Endothelial cell of umbilical vein (primary cell): ENCODE results near the gene BRINP2.

Source experiments
- CTCF ChIP-seq, 2 donors: IDR thresholded peaks; 1 replicate in 1 of 2; 2 replicates in 1 of 2; pipeline ENCODE4 v1.5.1; 2011; ENCODE audit warnings: low read length in 2 of 2, mild to moderate bottlenecking in 2 of 2, moderate library complexity in 2 of 2, control low read depth in 1 of 2, inconsistent platforms in 1 of 2, low read depth in 1 of 2; ENCODE audit not compliant: insufficient read depth in 1 of 2; ENCODE audit errors: extremely low read depth in 1 of 2
- GATA2 ChIP-seq: IDR thresholded peaks from 2 replicates; pipeline ENCODE4 v1.7.0; 2011; ENCODE audit warnings: low read depth, mild to moderate bottlenecking, moderate library complexity, mixed read lengths, low read length; ENCODE audit not compliant: insufficient read length, insufficient read depth
- JUN ChIP-seq: IDR thresholded peaks from 2 replicates; pipeline ENCODE4 v1.6.1; 2011; ENCODE audit warnings: borderline replicate concordance, low read depth; ENCODE audit not compliant: insufficient read length, insufficient read depth
- POLR2A ChIP-seq: IDR thresholded peaks from 2 replicates; pipeline ENCODE4 v1.6.1; 2012; ENCODE audit warnings: low read depth, mild to moderate bottlenecking, control low read depth, low read length
- POLR2AphosphoS5 ChIP-seq: IDR thresholded peaks from 2 replicates; pipeline ENCODE4 v1.6.1; 2012; ENCODE audit warnings: low read depth, mild to moderate bottlenecking, control low read depth, low read length, moderate library complexity; ENCODE audit not compliant: insufficient read depth
- TF ChIP-seq, protein P1 (sequence below): IDR thresholded peaks from 2 replicates; pipeline ENCODE4 v1.6.1; 2011; ENCODE audit not compliant: insufficient read depth, insufficient read length

DNA sequence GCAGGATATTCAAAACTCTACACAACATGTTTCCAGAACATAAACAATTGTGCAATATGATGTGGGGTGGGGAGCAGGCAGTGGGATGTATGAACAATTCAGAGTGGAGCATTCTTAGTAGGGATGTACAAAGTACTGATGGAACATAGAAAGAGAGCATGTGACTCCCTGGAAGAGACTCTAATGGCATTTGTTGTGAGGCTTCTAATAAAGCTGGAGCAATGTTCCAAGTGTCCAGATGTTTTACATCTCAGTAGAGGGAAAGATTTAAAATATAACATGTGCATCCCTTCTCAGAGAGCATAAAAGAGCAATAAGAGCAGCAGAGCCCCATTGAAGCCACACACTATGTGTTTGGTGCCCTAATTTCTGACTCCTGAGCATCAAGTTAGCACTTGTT lies 116.5 kb downstream of the BRINP2 start:
- no peak for TF ChIP-seq CTCF (IDR thresholded peaks at IDR 0.05; ENCODE audit: extremely low read depth in 1 of 2, insufficient read depth in 1 of 2, low read depth in 1 of 2, low read length in 2 of 2)
- TF ChIP-seq POLR2AphosphoS5: no peak
- no peak for TF ChIP-seq POLR2A
- TF ChIP-seq JUN: no peak
- TF ChIP-seq, protein P1, sequence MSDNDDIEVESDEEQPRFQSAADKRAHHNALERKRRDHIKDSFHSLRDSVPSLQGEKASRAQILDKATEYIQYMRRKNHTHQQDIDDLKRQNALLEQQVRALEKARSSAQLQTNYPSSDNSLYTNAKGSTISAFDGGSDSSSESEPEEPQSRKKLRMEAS: no peak
- TF ChIP-seq GATA2: no peak
